CD1c-positive myeloid dendritic cell (primary cell): ENCODE measurements around the gene ELMO3.

Experiments
- DNase-seq: peaks from one replicate; pipeline ENCODE4 v3.0.0-alpha.2; 2016; ENCODE audit errors: extremely low spot score

The ELMO3 gene

GRCh38 chr16:67241008-67241900 lies 42.3 kb downstream of the ELMO3 start:
- peak; percentile 36 for DNase-seq

DNA sequence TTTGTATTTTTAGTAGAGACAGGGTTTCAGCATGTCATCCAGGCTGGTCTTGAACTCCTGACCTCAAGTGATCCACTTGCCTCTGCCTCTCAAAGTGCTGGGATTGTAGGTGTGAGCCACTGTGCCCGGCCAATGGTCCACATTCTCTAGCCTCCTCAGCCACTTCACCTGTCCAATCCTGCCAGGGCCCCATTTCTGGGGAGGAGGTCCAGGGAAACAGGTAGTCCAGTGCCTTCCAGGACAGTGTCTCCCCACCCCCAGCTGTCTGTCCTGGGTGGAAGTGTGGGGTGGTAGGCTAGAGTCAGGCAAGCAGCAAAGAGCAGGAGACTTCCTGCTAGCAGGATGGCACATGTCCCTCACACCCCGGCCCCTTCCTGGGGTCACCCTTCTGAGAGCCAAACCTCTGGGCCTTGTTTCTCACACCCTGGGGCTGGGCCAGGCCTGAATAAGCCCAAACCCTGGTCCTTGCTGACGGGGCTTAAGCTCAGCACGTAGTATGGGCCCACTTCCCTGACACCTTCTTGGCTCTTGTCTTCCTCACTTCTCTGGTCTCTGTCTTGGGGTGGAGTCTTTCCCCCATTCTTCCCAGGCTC lies 43.3 kb downstream of the ELMO3 start:
- no peak for DNase-seq

DNA sequence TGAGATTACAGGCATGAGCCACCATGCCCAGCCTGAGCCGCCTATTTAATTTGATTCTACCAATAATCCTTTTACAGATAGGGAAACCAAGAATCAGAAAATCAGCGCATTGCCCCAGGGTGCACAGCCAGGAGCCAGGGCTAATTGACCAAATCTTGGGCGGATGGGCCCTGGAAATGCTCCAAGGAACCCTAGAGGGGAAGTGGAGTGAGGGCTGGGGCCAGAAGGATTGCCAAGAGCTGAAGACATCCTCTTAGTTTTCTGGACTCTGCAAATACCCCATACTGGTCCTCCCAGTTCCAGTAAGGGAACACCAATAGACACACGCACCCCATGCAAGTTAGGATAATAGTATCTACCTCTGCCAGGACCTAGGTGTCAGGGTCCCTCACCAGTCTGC lies 44.5 kb downstream of the ELMO3 start:
- DNase-seq = peak; percentile 63

GRCh38 chr16:67244387-67245185 lies 45.7 kb downstream of the ELMO3 start:
- DNase-seq = peak; percentile 97

DNA sequence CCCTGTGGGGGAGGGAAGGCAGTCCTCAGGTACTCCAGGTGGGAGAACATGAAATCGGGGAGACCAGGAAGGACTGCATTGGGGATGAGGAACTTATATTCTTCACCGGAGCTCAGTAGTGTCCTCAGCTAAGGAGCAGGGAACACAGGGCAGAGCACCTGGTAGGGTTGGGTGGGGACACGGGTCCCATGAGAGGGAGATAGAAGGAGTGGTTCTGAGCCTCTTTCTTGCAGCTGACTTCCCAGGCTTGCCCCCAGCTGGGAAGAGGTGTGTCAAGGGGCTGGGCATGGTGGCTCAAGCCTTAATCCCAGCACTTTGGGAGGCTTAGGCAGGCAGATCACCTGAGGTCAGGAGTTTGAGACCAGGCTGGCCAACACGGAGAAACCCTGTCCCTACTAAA lies 46.3 kb downstream of the ELMO3 start:
- no peak for DNase-seq

GRCh38 chr16:67245674-67246080 lies 46.7 kb downstream of the ELMO3 start:
- no peak for DNase-seq

DNA sequence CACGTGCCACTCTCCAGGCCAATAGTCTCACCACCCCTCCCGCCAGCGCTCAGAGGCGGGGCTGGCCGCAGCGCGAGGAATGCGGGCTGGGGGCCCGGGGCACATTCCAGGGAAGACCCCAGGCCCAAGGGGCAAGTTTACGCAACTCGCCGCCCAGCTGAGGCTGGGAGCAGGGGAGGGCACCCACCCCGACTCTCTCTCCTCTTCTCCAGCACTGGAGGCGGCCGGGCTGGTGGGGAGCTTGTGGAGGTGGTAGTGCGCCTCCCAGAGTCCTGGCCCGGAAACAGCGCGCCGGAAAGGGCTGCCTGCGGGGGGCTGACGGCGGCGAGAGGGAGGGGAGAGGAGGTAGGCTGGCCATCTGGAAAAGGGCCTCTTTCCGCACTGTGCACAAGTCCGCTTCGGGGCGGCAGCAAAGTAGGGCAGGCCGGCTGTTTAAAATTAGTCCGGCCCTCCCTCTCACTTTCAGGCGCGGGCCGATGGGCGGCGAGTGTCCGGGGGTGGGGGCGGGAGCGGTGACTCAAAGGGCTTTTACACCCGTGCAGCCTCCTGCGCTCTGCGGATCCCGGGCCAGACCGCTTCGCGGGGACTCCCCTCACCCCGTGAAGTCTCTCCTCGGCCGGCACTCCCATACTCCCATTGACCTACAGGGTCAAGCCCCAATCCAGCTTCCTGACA lies 47.3 kb downstream of the ELMO3 start:
- DNase-seq = peak; percentile 86

GRCh38 chr16:67246756-67247191 lies 47.8 kb downstream of the ELMO3 start:
- no peak for DNase-seq

GRCh38 chr16:67247192-67248072 lies 48.5 kb downstream of the ELMO3 start, which contains the start of gene FHOD1:
TSS of gene FHOD1 (minus strand) at chr16:67247481. CDS start at chr16:67247410, 71 bp downstream.
- DNase-seq = peak; percentile 97

DNA sequence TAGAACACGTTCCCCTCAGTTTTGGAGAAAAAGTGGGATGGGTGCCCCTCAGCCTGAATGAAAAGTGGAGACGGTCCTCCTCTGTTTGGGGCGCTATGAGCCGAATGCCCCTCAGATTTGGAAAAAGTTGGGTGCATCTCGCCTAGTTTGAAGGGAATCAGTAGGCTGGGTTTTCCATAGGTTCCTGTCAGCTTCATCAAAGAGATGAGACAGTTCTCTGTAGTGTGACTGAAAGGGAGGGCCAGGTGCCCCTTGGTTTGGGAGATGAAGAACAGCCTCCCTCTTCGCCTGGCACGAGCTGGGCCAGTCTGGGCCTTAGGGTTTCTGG lies 49.1 kb downstream of the ELMO3 start:
- no peak for DNase-seq

GRCh38 chr16:67248401-67249177 lies 49.7 kb downstream of the ELMO3 start, which contains the start of gene SLC9A5:
TSS of gene SLC9A5 (plus strand) at chr16:67248979. CDS start at chr16:67249015, 36 bp downstream.
- peak; percentile 28 for DNase-seq

GRCh38 chr16:67249178-67250044 lies 50.5 kb downstream of the ELMO3 start:
- DNase-seq = no peak

DNA sequence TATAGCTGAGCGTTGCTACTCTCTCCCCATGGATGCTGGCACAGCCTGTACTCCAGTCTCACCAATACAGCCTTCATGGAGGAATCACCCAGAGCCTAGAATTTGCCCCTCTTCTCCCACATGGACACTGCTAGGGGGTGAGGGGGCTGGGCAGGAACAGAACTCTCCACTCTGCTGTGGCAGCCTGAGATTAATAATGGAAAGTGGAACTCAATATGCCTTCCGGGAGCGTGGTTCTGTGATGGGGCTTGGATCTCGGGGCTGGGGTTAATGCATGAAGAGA lies 51.1 kb downstream of the ELMO3 start:
- DNase-seq = no peak

GRCh38 chr16:67252609-67253497 lies 53.9 kb downstream of the ELMO3 start:
- DNase-seq = no peak
